HG03571 (cell line): ENCODE measurements around the gene PHF20.
"Not testable (repeated sequence)": the region's sequence is repeated elsewhere in the genome, so short reads cannot be mapped to it uniquely, and the experiment has no call there.

Source experiments
- ATAC-seq: cut with Tn5 transposase; IDR thresholded peaks from one replicate; pipeline ENCODE4 v1.9.1; 2021; ENCODE audit not compliant: unreplicated experiment

The PHF20 gene

GRCh38 chr20:35776513-35777101, 4.8 kb downstream of the PHF20 start:
- no peak for ATAC-seq

GRCh38 chr20:35783811-35784210, 12.0 kb downstream of the PHF20 start:
- ATAC-seq = not testable (repeated sequence)

- ATAC-seq = not testable (repeated sequence)
These were observed 13.7 kb downstream of the PHF20 start for GRCh38 chr20:35785541-35785940.

- no peak for ATAC-seq
These were observed 17.0 kb downstream of the PHF20 start for GRCh38 chr20:35788796-35789195.

GRCh38 chr20:35791097-35791496, 19.3 kb downstream of the PHF20 start:
- no peak for ATAC-seq

GRCh38 chr20:35791821-35792220, 20.0 kb downstream of the PHF20 start:
- ATAC-seq = no peak

GRCh38 chr20:35792740-35793139, 20.9 kb downstream of the PHF20 start:
- no peak for ATAC-seq

GRCh38 chr20:35796571-35796970, 24.8 kb downstream of the PHF20 start:
- no peak for ATAC-seq

- ATAC-seq = no peak
These were observed 30.1 kb downstream of the PHF20 start for GRCh38 chr20:35801865-35802264.

GRCh38 chr20:35806075-35806474, 34.3 kb downstream of the PHF20 start:
- ATAC-seq = no peak

- no peak for ATAC-seq
These were observed 36.1 kb downstream of the PHF20 start for GRCh38 chr20:35807877-35808276.

GRCh38 chr20:35820715-35821114, 48.9 kb downstream of the PHF20 start:
- no peak for ATAC-seq

GRCh38 chr20:35821807-35822242, 50.0 kb downstream of the PHF20 start:
- no peak for ATAC-seq

- ATAC-seq = no peak
These were observed 51.3 kb downstream of the PHF20 start for GRCh38 chr20:35823147-35823546.

GRCh38 chr20:35823937-35824336, 52.1 kb downstream of the PHF20 start:
- ATAC-seq = no peak

GRCh38 chr20:35826397-35826998, 54.7 kb downstream of the PHF20 start:
- no peak for ATAC-seq

- ATAC-seq = no peak
These were observed 56.6 kb downstream of the PHF20 start for GRCh38 chr20:35828434-35828833.

- no peak for ATAC-seq
These were observed 57.1 kb downstream of the PHF20 start for GRCh38 chr20:35828916-35829315.

GRCh38 chr20:35830264-35830663, 58.4 kb downstream of the PHF20 start:
- no peak for ATAC-seq

GRCh38 chr20:35831029-35831428, 59.2 kb downstream of the PHF20 start:
- no peak for ATAC-seq

- ATAC-seq = no peak
These were observed 60.2 kb downstream of the PHF20 start for GRCh38 chr20:35831971-35832370.

- no peak for ATAC-seq
These were observed 61.4 kb downstream of the PHF20 start for GRCh38 chr20:35833241-35833640.
